ENCODE measurements around the gene CLEC4D. TPM values are rescaled to one million over a fixed set of nuclear protein-coding genes. Genes with fewer than 3 reads are reported as not detected.

Gene CLEC4D
- polyA plus RNA-seq, 1 of the 3 experiments (the other 2 are of a cell fraction), result not detected

- Histone ChIP-seq H4K20me1 (ENCODE audit: insufficient read depth) (no peaks in the 10 kb centered on the region), H3K27me3 (ENCODE audit: insufficient read depth) (no peaks in the 10 kb centered on the region), H3K36me3 (replicated peaks in 1 of 2; ENCODE audit: control insufficient read depth in 1 of 2, insufficient read depth in 2 of 2, low read length in 1 of 2) (no peaks in the 10 kb centered on the region), H3K4me2 (no peak overlapping the region), H3K79me2 (ENCODE audit: insufficient read depth) (no peaks in the 10 kb centered on the region), H3K27ac (ENCODE audit: low read depth in 2 of 2, low read length in 1 of 2) (no peak overlapping the region), H2AFZ (ENCODE audit: low read depth) (no peak overlapping the region), H3K9ac (no peak overlapping the region), H3F3A (replicated peaks; ENCODE audit: insufficient read depth) (no peaks in the 10 kb centered on the region), H3K4me1 (ENCODE audit: control insufficient read depth in 1 of 2, insufficient read depth in 2 of 2, low read depth in 1 of 2, low read length in 1 of 2) (no peaks in the 10 kb centered on the region), H3K4me3 (ENCODE audit: low read depth in 2 of 2, low read length in 1 of 2) (no peak overlapping the region), H3K9me3 (no peaks in the 10 kb centered on the region), H3K9me2 (no peaks in the 10 kb centered on the region)
- WGBS (ENCODE audit: low lambda C conversion rate), result 0% methylated on average over 2 of the region's 2 CpGs
- CTCF ChIA-PET, result interaction anchor here (6.0 kb wide), 1 partner anchor 12 kb away, joined by 31 read pairs; no protein-coding TSS in a partner anchor
- DNase-seq, result no peak
- POLR2A ChIA-PET, result no interaction called here
- TF ChIP-seq YY1 (IDR thresholded peaks at IDR 0.05; ENCODE audit: low read depth), result no peak
Observed at GRCh38 chr12:8556531-8557097, 43.3 kb downstream of the CLEC4D start.

- POLR2A ChIA-PET, result no interaction called here
- TF ChIP-seq FOXM1 (IDR thresholded peaks at IDR 0.05; ENCODE audit: low read depth) (no peak), JUND (IDR thresholded peaks at IDR 0.05) (no peak), TCF12 (IDR thresholded peaks at IDR 0.05) (no peak), POLR2AphosphoS5 (IDR thresholded peaks at IDR 0.05; ENCODE audit: low read depth, low read length) (no peak), FOSL2 (IDR thresholded peaks at IDR 0.05; ENCODE audit: borderline replicate concordance, low read depth) (no peak), GABPA (IDR thresholded peaks at IDR 0.05; ENCODE audit: low read depth) (no peak), CTCF (IDR thresholded peaks at IDR 0.05) (no peak), TAF1 (IDR thresholded peaks at IDR 0.05; ENCODE audit: borderline replicate concordance, low read depth, low read length) (no peak), YY1 (IDR thresholded peaks at IDR 0.05; ENCODE audit: low read depth) (no peak), CHD2 (IDR thresholded peaks at IDR 0.05; ENCODE audit: low read length, partially characterized antibody) (no peak), GATA2 (CRISPR knock-in tag; IDR thresholded peaks at IDR 0.05) (no peak), MEF2A (IDR thresholded peaks at IDR 0.05; ENCODE audit: borderline replicate concordance, low read depth) (no peak), NRF1 (IDR thresholded peaks at IDR 0.05; ENCODE audit: low read depth, low read length) (no peak), IRF3 (IDR thresholded peaks at IDR 0.05; ENCODE audit: low read depth, low read length) (no peak)
- H2AFZ ChIP-seq (ENCODE audit: low read depth), result no peak overlapping the region
- H3K79me2 ChIP-seq (ENCODE audit: insufficient read depth), result no peaks in the 10 kb centered on the region
- H3K27ac ChIP-seq (ENCODE audit: low read depth in 2 of 2, low read length in 1 of 2), result no peak overlapping the region
- no peaks in the 10 kb centered on the region for H3K36me3 ChIP-seq (replicated peaks in 1 of 2; ENCODE audit: control insufficient read depth in 1 of 2, insufficient read depth in 2 of 2, low read length in 1 of 2)
- no peak for DNase-seq
- no peaks in the 10 kb centered on the region for H3F3A ChIP-seq (replicated peaks; ENCODE audit: insufficient read depth)
- no peak overlapping the region for H3K4me2 ChIP-seq
- H3K27me3 ChIP-seq (ENCODE audit: insufficient read depth), result no peaks in the 10 kb centered on the region
- CTCF ChIA-PET, result interaction anchor here (1.5 kb wide), 1 partner anchor 15 kb away, joined by 5 read pairs; no protein-coding TSS in a partner anchor
- H3K9ac ChIP-seq, result no peak overlapping the region
- H3K9me3 ChIP-seq, result no peaks in the 10 kb centered on the region
- WGBS (ENCODE audit: low lambda C conversion rate), result 21% methylated on average over 10 of the region's 11 CpGs
- H4K20me1 ChIP-seq (ENCODE audit: insufficient read depth), result no peaks in the 10 kb centered on the region
- H3K4me1 ChIP-seq (ENCODE audit: control insufficient read depth in 1 of 2, insufficient read depth in 2 of 2, low read depth in 1 of 2, low read length in 1 of 2), result no peaks in the 10 kb centered on the region
- no peak overlapping the region for H3K4me3 ChIP-seq (ENCODE audit: low read depth in 2 of 2, low read length in 1 of 2)
- no peaks in the 10 kb centered on the region for H3K9me2 ChIP-seq
Observed at GRCh38 chr12:8559676-8560075, 46.4 kb downstream of the CLEC4D start.

All from SK-N-SH (cell line).